Osteoblast (primary cell): ENCODE measurements around the gene AFM. TPM values are rescaled to one million over a fixed set of nuclear protein-coding genes. Genes with fewer than 3 reads are reported as not detected.

Source experiments
- DNase-seq: peaks from one replicate; pipeline ENCODE4 v3.0.0; 2011; ENCODE audit warnings: low spot score, mixed read lengths; ENCODE audit not compliant: insufficient read length; ENCODE audit errors: missing footprints
- H2AFZ ChIP-seq: 2 replicates; pipeline ENCODE4 v1.6.0; 2011; ENCODE audit warnings: mild to moderate bottlenecking, low read length
- H3K27ac ChIP-seq: 2 replicates; pipeline ENCODE4 v1.5.1; 2011; ENCODE audit warnings: mild to moderate bottlenecking, low read depth, low read length, moderate library complexity
- H3K27me3 ChIP-seq: 2 replicates; pipeline ENCODE4 v1.6.0; 2012; ENCODE audit warnings: mild to moderate bottlenecking, control low read depth, inconsistent platforms, low read length, moderate library complexity; ENCODE audit not compliant: insufficient read depth
- H3K36me3 ChIP-seq: 2 replicates; pipeline ENCODE4 v1.5.1; 2011; ENCODE audit warnings: mild to moderate bottlenecking, low read length, control low read depth, moderate library complexity; ENCODE audit not compliant: insufficient read depth
- H3K4me1 ChIP-seq: 2 replicates; pipeline ENCODE4 v1.5.1; 2011; ENCODE audit warnings: mild to moderate bottlenecking, low read length, control low read depth, moderate library complexity; ENCODE audit not compliant: insufficient read depth
- H3K4me2 ChIP-seq: 2 replicates; pipeline ENCODE4 v1.6.0; 2011; ENCODE audit warnings: mild to moderate bottlenecking, low read length; ENCODE audit not compliant: insufficient read depth
- H3K4me3 ChIP-seq: fragments of 200-600 bp; sonication (generic); 3 replicates; pipeline ENCODE4 v1.5.1; 2012; ENCODE audit warnings: mild to moderate bottlenecking, low read length, inconsistent platforms; ENCODE audit not compliant: insufficient read depth
- H3K79me2 ChIP-seq: 2 replicates; pipeline ENCODE4 v1.6.0; 2012; ENCODE audit warnings: mild to moderate bottlenecking, low read length, control low read depth, inconsistent platforms; ENCODE audit not compliant: insufficient read depth
- H3K9me3 ChIP-seq: 2 replicates; pipeline ENCODE4 v1.5.1; 2011; ENCODE audit warnings: low read depth, low read length, control low read depth
- H4K20me1 ChIP-seq: 2 replicates; pipeline ENCODE4 v1.6.0; 2012; ENCODE audit warnings: mild to moderate bottlenecking, low read length, control low read depth; ENCODE audit not compliant: insufficient read depth
- total RNA-seq: library from RNA; depleted of rRNA; stranded (reverse); fragments of >200 nt; gene quantifications from 2 replicates; pipeline ENCODE4 v1.2.3, GENCODE V29; 2012
- TF ChIP-seq, protein P1 (sequence below): IDR thresholded peaks from 2 replicates; pipeline ENCODE4 v1.5.1; 2011; ENCODE audit warnings: mild to moderate bottlenecking, low read depth, low read length, moderate library complexity; ENCODE audit errors: extremely low read depth

Gene AFM
- total RNA-seq, 1 donor: not detected

DNA sequence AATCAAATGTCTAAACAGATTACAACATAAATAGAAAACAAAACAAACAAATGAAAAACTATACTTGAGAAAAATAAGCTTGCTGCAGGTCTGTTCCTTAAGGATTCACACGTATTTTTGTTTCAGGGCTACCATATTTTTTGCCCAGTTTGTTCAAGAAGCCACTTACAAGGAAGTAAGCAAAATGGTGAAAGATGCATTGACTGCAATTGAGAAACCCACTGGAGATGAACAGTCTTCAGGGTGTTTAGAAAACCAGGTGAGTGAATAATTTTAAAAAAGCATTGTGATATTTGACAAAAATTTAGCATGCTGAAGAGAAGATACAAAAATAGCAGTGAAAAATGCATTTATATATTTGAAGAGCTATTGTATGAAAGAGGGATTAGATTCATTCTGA lies 43.5 kb upstream of the AFM start:
- H3K9me3 ChIP-seq: no peaks in the 10 kb centered on the region
- no peaks in the 10 kb centered on the region for H3K36me3 ChIP-seq
- no peak overlapping the region for H3K27ac ChIP-seq
- H3K27me3 ChIP-seq: peaks cover 17% of the 10 kb centered on the region
- H3K79me2 ChIP-seq: no peaks in the 10 kb centered on the region
- H3K4me2 ChIP-seq: no peak overlapping the region
- H2AFZ ChIP-seq: no peak overlapping the region
- TF ChIP-seq, protein P1, sequence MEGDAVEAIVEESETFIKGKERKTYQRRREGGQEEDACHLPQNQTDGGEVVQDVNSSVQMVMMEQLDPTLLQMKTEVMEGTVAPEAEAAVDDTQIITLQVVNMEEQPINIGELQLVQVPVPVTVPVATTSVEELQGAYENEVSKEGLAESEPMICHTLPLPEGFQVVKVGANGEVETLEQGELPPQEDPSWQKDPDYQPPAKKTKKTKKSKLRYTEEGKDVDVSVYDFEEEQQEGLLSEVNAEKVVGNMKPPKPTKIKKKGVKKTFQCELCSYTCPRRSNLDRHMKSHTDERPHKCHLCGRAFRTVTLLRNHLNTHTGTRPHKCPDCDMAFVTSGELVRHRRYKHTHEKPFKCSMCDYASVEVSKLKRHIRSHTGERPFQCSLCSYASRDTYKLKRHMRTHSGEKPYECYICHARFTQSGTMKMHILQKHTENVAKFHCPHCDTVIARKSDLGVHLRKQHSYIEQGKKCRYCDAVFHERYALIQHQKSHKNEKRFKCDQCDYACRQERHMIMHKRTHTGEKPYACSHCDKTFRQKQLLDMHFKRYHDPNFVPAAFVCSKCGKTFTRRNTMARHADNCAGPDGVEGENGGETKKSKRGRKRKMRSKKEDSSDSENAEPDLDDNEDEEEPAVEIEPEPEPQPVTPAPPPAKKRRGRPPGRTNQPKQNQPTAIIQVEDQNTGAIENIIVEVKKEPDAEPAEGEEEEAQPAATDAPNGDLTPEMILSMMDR: no peak
- H3K4me1 ChIP-seq: peaks cover 2% of the 10 kb centered on the region
- H4K20me1 ChIP-seq: no peaks in the 10 kb centered on the region
- DNase-seq: no peak
- H3K4me3 ChIP-seq: no peak overlapping the region

DNA sequence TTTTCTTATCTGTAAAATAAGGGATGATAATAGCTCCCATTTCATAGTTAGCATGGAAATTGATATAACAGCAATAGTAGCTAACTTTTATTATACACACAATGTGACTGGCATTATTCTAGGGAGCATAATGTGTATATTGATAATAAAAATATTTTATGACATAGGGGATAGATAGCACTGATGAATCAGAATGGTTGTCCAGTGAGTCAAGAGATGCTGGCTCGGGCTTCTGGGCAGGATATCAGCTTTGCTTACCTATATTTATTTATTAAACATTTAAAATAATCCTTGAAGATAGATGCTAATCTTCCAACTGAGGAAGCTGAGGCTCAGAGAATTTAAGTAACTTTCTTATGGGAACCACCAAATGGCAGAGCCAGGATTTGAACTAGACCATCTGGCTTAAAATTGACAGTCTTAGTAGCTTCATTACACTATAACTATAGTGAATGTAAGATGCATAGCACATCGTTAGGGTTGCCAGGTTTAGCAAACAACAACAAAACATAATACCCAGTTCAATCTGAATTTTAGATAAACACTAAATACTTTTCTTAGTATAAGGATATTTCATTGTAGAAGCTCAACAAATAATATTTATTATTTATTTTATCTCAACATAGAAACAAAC lies 42.8 kb upstream of the AFM start:
- Histone ChIP-seq H3K9me3 (no peaks in the 10 kb centered on the region), H2AFZ (no peak overlapping the region), H3K4me1 (peaks cover 2% of the 10 kb centered on the region), H3K36me3 (no peaks in the 10 kb centered on the region), H4K20me1 (no peaks in the 10 kb centered on the region), H3K4me2 (no peak overlapping the region), H3K27ac (no peak overlapping the region), H3K27me3 (peaks cover 16% of the 10 kb centered on the region), H3K4me3 (no peak overlapping the region), H3K79me2 (no peaks in the 10 kb centered on the region)
- no peak for DNase-seq
- TF ChIP-seq, protein P1: no peak

DNA sequence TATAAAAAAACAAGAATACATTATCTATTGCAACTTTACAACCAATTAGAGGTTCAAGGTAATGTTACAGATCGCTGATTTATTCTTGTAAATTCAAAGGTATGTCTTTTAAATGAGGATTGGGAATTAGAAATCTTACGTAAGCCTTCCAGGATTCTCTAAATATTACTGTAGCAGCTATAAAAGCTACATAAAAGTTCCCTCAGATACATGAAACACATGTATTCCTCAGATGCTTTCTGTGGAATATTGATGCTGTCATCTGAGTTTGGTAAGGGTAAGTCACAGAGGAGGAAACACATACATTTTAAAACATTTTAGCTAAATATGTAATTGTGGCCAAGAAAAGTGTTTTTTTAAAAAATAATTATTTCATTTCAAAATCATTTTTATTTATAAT lies 42.1 kb upstream of the AFM start:
- H3K4me2 ChIP-seq: no peak overlapping the region
- no peaks in the 10 kb centered on the region for H3K36me3 ChIP-seq
- no peak overlapping the region for H3K27ac ChIP-seq
- H2AFZ ChIP-seq: no peak overlapping the region
- no peak overlapping the region for H3K4me3 ChIP-seq
- no peaks in the 10 kb centered on the region for H4K20me1 ChIP-seq
- H3K4me1 ChIP-seq: peaks cover 2% of the 10 kb centered on the region
- H3K79me2 ChIP-seq: no peaks in the 10 kb centered on the region
- no peaks in the 10 kb centered on the region for H3K9me3 ChIP-seq
- DNase-seq: no peak
- TF ChIP-seq, protein P1: no peak
- H3K27me3 ChIP-seq: peaks cover 19% of the 10 kb centered on the region

DNA sequence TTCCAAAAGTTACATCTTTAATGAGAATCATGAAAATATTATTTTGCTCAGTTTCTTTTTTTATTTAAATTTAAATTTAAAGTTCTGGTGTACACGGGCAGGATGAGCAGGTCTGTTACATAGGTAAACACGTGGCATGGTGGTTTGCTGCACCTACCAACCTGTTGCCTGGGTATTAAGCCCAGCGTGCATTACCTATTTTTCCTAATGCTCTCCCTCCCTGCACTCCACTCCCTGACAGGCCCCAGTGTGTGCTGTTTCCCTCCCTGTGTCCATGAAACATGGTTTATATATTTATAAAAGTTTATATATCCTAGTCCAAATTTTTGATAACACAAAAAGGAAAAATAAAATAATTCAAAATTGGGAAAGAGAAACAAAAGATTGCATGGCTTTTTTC lies 41.6 kb upstream of the AFM start:
- Histone ChIP-seq H2AFZ (no peak overlapping the region), H3K27ac (no peak overlapping the region), H3K4me3 (no peak overlapping the region), H3K4me1 (peaks cover 2% of the 10 kb centered on the region), H3K4me2 (no peak overlapping the region), H3K9me3 (no peaks in the 10 kb centered on the region), H4K20me1 (no peaks in the 10 kb centered on the region), H3K36me3 (no peaks in the 10 kb centered on the region), H3K79me2 (no peaks in the 10 kb centered on the region), H3K27me3 (peaks cover 20% of the 10 kb centered on the region)
- no peak for DNase-seq
- TF ChIP-seq, protein P1: no peak
